ENCODE data around the gene PROB1.
"Not testable (repeated sequence)": the region's sequence is repeated elsewhere in the genome, so short reads cannot be mapped to it uniquely, and the experiment has no call there.

Gene PROB1

GRCh38 chr5:139415869-139416268, 21.0 kb upstream of the PROB1 start:
- in situ Hi-C loops (cut with HindIII; ENCODE audit: low pct_ligation_motif_present, low pct_unique_long_range_greater_than_20kb, low sequenced_read_pairs), result no loop called here

GRCh38 chr5:139415221-139415861, 20.4 kb upstream of the PROB1 start:
- no peak for DNase-seq

More at GRCh38 chr5:139415869-139416268, 21.0 kb upstream of the PROB1 start:
- no peak for DNase-seq

GRCh38 chr5:139414581-139415130, 19.8 kb upstream of the PROB1 start:
- in situ Hi-C loops (cut with HindIII; ENCODE audit: low pct_ligation_motif_present, low pct_unique_long_range_greater_than_20kb, low sequenced_read_pairs), result no loop called here
- no peak for DNase-seq

More at GRCh38 chr5:139415221-139415861, 20.4 kb upstream of the PROB1 start:
- in situ Hi-C loops (cut with HindIII; ENCODE audit: low pct_ligation_motif_present, low pct_unique_long_range_greater_than_20kb, low sequenced_read_pairs), result no loop called here

- in situ Hi-C loops (cut with HindIII; ENCODE audit: low pct_ligation_motif_present, low pct_unique_long_range_greater_than_20kb, low sequenced_read_pairs), result no loop called here
- DNase-seq, result no peak
Observed at GRCh38 chr5:139413963-139414362, 19.1 kb upstream of the PROB1 start.

- in situ Hi-C loops (cut with HindIII; ENCODE audit: low pct_ligation_motif_present, low pct_unique_long_range_greater_than_20kb, low sequenced_read_pairs), result no loop called here
- no peak for DNase-seq
Observed at GRCh38 chr5:139413153-139413552, 18.2 kb upstream of the PROB1 start.

- in situ Hi-C loops (cut with HindIII; ENCODE audit: low pct_ligation_motif_present, low pct_unique_long_range_greater_than_20kb, low sequenced_read_pairs), result no loop called here
- no peak for DNase-seq
Observed at GRCh38 chr5:139410993-139411828, 16.3 kb upstream of the PROB1 start.

GRCh38 chr5:139410121-139410992, 15.5 kb upstream of the PROB1 start:
- no peak for DNase-seq
- in situ Hi-C loops (cut with HindIII; ENCODE audit: low pct_ligation_motif_present, low pct_unique_long_range_greater_than_20kb, low sequenced_read_pairs), result no loop called here

- DNase-seq; in situ Hi-C loops (cut with HindIII; ENCODE audit: low pct_ligation_motif_present, low pct_unique_long_range_greater_than_20kb, low sequenced_read_pairs): not testable (repeated sequence)
Observed at GRCh38 chr5:139409116-139409515, 14.2 kb upstream of the PROB1 start.

- no peak for DNase-seq
- in situ Hi-C loops (cut with HindIII; ENCODE audit: low pct_ligation_motif_present, low pct_unique_long_range_greater_than_20kb, low sequenced_read_pairs), result no loop called here
Observed at GRCh38 chr5:139408191-139408590, 13.3 kb upstream of the PROB1 start.

- no peak for DNase-seq
- in situ Hi-C loops (cut with HindIII; ENCODE audit: low pct_ligation_motif_present, low pct_unique_long_range_greater_than_20kb, low sequenced_read_pairs), result no loop called here
Observed at GRCh38 chr5:139407517-139407916, 12.6 kb upstream of the PROB1 start.

GRCh38 chr5:139406963-139407362, 12.1 kb upstream of the PROB1 start:
- in situ Hi-C loops (cut with HindIII; ENCODE audit: low pct_ligation_motif_present, low pct_unique_long_range_greater_than_20kb, low sequenced_read_pairs), result no loop called here
- DNase-seq, result no peak

- DNase-seq, result no peak
- in situ Hi-C loops (cut with HindIII; ENCODE audit: low pct_ligation_motif_present, low pct_unique_long_range_greater_than_20kb, low sequenced_read_pairs), result no loop called here
Observed at GRCh38 chr5:139404484-139404840, 9.6 kb upstream of the PROB1 start.

- in situ Hi-C loops (cut with HindIII; ENCODE audit: low pct_ligation_motif_present, low pct_unique_long_range_greater_than_20kb, low sequenced_read_pairs), result no loop called here
- peak; percentile 93 for DNase-seq
Observed at GRCh38 chr5:139403787-139404483, 9.0 kb upstream of the PROB1 start, which contains the start of gene SPATA24. Gene SPATA24, minus strand, starts transcription at chr5:139404089. Its CDS starts 29 bp downstream, at chr5:139404060.

- no peak for DNase-seq
- in situ Hi-C loops (cut with HindIII; ENCODE audit: low pct_ligation_motif_present, low pct_unique_long_range_greater_than_20kb, low sequenced_read_pairs), result no loop called here
Observed at GRCh38 chr5:139403418-139403786, 8.5 kb upstream of the PROB1 start.

GRCh38 chr5:139402561-139403158, 7.8 kb upstream of the PROB1 start:
- in situ Hi-C loops (cut with HindIII; ENCODE audit: low pct_ligation_motif_present, low pct_unique_long_range_greater_than_20kb, low sequenced_read_pairs), result no loop called here
- peak; percentile 23 for DNase-seq

GRCh38 chr5:139401546-139401945, 6.6 kb upstream of the PROB1 start:
- in situ Hi-C loops (cut with HindIII; ENCODE audit: low pct_ligation_motif_present, low pct_unique_long_range_greater_than_20kb, low sequenced_read_pairs), result no loop called here
- no peak for DNase-seq

- in situ Hi-C loops (cut with HindIII; ENCODE audit: low pct_ligation_motif_present, low pct_unique_long_range_greater_than_20kb, low sequenced_read_pairs), result no loop called here
- DNase-seq, result no peak
Observed at GRCh38 chr5:139399501-139400121, 4.7 kb upstream of the PROB1 start.
